Inflammatory macrophage treated with lipopolysaccharide for 4 hours (primary cell): Measurements from ENCODE around the gene GLYR1.
"Not testable (repeated sequence)": the region's sequence is repeated elsewhere in the genome, so short reads cannot be mapped to it uniquely, and the experiment has no call there.

Experiments
- DNase-seq: peaks from one replicate; pipeline ENCODE4 v3.0.0-alpha.2; 2020

GLYR1 gene

DNA sequence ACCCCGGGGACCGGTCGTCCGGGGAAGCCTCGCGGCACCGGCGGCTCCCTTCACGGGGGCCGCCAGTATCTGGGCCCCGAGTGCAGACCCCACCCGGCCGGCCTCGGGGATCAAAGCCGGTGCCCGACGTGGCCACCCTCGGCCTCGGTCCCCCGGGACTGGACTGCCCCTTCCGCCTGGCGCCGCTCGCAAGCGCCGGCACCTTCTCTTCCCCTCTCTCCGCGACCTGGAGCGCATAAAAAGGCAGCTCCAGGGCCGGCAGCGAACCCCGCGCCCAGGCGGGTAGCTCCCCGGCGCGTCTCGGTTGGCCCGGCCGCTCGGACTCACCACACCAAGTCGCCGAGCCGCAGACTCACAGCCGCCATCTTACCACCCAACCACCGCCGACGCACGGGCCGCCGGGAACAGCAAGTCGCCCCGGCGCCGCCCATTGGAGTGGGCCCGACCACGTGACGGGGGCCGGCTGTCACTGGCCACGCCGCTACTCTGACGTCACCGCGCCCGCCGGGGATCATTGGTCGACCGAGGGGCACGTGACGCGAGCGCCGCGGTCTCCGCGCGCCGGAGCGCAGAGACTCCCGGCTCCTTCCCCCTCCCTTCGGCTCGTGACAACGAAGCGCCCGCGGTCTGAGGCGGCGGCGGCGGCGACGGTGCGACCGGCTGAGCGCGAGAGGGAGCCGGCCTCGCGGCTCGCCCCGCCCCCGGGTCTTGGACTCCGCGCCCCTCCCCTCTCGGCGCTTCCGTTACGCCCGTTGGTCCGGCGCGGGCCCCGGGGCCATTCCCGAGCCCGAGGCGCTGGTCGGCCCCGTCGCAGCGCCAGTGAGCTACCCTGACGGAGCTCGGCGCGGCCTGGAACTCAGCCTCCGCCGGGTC is at the start of gene GLYR1, which contains the start of gene UBN1:
Gene GLYR1 (minus strand): TSS at position 388 of the 873 bp plus-strand sequence. CDS start 23 bp downstream, at position 365.
Gene UBN1 (plus strand): TSS at position 581 of the 873 bp plus-strand sequence. CDS start 5,437 bp downstream, outside the sequence.
- peak; percentile 99 for DNase-seq

- not testable (repeated sequence) for DNase-seq
Observed at GRCh38 chr16:4896761-4897160, 49.7 kb upstream of the GLYR1 start.

GRCh38 chr16:4895366-4895765 is 48.3 kb upstream of the GLYR1 start:
- DNase-seq: no peak

GRCh38 chr16:4894276-4895150 is 47.4 kb upstream of the GLYR1 start:
- no peak for DNase-seq

DNA sequence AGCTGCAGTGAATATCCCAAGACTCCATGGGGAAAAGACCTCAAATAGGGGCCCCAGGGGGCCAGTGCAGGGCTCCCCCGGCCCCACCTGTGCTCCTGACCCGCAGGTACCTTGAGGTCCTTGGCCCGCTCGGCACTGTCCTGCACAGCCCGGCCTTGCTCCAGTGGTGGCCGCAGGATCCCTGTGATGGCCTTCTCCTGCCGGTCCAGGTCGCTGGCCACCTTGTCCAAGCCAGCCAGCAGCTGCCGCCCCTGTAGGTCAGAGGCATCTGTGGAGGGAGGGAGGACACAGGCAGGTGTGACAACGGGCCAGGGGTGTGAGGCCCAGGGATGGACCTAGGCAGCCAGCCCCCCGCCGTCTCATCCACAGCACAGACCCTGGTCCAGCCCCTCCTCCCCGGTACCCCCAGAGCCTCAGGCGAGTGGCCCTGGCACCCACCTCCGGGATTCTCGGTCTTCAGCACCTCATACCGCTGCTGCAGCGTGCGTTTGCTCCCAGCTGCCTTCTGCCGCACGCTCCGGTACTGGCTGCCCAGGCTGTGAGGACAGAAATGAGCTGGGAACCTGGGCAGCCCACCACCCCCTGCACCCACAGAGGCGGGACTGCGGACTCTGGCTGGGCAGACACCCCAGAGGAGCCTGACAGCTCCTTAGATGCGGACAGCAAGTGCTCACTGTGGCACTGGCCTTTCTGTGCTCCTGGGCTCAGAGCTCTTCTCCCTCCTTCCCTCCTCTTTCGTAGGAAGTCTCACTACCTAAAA is 46.2 kb upstream of the GLYR1 start:
- no peak for DNase-seq

DNA sequence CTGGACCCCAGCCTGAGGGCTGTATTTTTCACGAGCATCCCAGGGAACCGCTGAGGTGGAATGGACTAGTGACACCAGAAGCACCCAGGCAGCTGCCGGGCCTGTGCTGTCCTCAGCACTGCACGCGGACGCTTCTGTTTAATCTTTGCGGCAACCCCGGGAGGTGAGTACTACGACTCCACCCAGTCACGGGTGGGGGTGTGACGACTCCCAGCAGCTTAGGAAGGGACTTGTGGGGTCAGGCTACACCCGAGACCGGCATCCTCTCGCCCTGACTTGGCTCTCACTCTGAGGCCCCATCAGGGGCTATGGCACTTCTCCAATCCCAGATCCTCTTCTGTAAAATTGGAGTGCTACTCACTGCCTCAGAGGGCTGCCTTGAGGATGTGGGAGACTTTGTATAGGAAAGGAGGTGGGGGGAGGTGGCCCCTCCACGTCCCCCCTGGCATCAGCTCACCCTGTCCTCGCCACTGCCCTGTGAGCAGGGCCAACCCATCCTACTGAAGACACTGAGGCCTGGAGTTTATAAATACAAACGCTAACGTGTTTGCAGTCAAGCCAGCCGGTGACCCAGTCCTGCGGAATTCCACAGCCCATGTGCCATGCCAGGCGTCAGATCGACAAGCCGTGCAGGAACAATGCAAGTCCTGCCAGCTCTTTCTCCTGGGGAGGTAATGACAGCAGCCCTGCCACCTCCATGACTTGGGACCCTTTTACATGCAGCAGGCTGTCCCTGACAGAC is 45.4 kb upstream of the GLYR1 start:
- DNase-seq: no peak

GRCh38 chr16:4891886-4892216 is 44.8 kb upstream of the GLYR1 start:
- DNase-seq: no peak

- no peak for DNase-seq
Observed at GRCh38 chr16:4891097-4891885, 44.2 kb upstream of the GLYR1 start.

DNA sequence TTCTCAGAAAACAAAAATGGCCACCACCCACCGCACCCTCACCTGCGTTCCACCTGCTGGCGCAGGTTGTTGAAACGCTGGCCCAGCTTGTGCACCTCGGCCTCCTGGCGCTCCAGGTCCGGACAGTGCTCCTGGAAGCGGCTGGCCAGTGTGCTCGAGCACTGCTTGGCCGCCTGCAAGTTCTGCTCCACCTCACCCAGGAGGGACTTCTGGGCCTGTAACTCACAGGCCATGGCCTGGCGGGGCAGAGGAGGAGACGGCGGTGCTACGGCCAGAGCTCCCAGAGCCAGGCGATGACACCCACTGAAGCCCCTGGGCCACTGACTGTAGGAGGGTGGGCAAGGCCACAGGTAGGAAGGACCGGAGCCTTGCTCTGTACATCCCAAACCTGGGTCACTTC is 43.6 kb upstream of the GLYR1 start:
- DNase-seq: no peak

DNA sequence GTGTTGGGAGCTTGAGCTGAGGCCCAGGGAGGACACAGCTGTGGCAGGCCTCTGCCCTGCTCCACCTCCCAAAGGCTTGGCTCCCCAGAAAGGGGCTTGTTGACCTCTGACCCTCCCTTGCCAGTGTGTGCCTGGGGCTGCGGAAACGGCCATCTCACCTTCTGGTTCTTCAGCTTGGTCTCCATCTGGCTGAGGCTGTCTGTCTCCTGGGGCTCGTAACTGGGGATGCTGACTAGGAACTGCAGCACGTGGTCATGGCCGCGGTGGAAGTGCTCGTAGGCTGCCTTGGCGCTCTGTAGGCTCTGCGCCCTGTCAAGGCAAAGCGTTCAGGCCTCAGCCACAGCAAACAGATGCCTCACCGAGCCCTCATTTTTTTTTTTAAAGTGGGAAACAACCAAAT is 42.9 kb upstream of the GLYR1 start:
- DNase-seq: no peak

- DNase-seq: no peak
Observed at GRCh38 chr16:4888428-4889135, 41.5 kb upstream of the GLYR1 start.

GRCh38 chr16:4886151-4886550 is 39.1 kb upstream of the GLYR1 start:
- no peak for DNase-seq

GRCh38 chr16:4884972-4885874 is 38.1 kb upstream of the GLYR1 start:
- DNase-seq: no peak

DNA sequence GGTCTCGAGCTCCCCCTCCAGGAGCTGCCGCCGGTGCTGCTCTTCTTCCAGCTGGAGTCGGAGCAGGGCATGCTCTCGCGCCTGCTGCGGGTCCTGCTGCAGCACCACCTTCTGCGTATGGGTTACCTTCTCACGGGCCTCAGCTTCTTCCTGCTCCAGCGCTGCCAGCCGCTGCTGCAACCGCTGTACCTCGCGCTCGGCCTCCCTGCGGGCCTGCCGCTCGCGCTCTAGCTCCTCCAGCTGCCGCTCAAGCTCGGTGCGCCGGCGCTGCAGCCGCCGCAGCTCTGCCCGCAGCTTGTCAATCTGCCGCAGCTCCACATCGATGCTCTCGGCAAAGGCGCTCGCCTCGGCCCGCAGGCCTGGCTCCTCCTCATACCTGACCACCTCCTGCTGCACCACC is 37.1 kb upstream of the GLYR1 start:
- no peak for DNase-seq

GRCh38 chr16:4883501-4883900 is 36.4 kb upstream of the GLYR1 start:
- no peak for DNase-seq

DNA sequence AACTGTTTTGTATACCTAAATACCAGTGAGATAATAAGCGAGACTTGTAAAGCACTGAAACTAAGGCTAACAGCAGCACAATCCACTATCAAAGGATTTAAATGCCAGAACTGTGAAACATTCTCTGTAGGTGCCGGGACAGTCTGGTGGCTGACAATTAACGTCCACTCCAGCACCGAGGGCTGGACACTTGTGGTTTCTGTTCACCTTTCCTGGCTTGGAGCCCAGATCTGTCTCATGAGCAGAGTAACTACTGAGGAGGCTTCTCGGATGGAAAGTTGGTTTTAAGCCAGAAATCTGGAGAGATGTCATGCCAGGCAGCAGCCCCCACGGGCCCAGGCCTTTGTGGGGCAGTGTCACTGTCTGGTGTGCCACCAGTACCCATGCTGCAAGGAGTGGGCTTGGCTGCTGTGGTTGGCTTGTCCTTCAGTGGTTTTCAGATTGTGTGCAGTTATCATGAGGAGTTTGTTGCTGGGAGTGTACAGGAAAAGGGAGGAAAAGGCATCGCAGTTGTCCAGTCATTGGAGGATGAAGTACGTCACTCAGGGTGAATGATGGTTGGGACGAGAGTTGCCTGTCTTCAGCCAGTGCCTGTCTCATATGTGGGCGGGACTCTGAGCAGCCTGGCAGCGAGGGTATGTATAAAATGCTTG is 35.7 kb upstream of the GLYR1 start:
- DNase-seq: no peak

- no peak for DNase-seq
Observed at GRCh38 chr16:4882000-4882632, 35.0 kb upstream of the GLYR1 start.

- no peak for DNase-seq
Observed at GRCh38 chr16:4880006-4880580, 33.0 kb upstream of the GLYR1 start.
